Epithelial cell of proximal tubule (primary cell): ENCODE results near the gene CBARP. TPM values are rescaled to one million over a fixed set of nuclear protein-coding genes. Genes with fewer than 3 reads are reported as not detected.

ENCODE experiments used
- DNase-seq: peaks from one replicate; pipeline ENCODE4 v3.0.0-alpha.2; 2011; ENCODE audit warnings: low read depth
- H3K4me3 ChIP-seq: 2 replicates; pipeline ENCODE4 v1.5.1; 2011; ENCODE audit warnings: low read depth, mild to moderate bottlenecking, low read length
- CTCF ChIP-seq: conservative IDR thresholded peaks from 2 replicates; pipeline ENCODE4 v1.5.1; 2012; ENCODE audit warnings: low read depth, mild to moderate bottlenecking, low read length
- total RNA-seq: library from RNA; depleted of rRNA; stranded (reverse); fragments of >200 nt; gene quantifications from 2 replicates; pipeline ENCODE4 v1.2.3, GENCODE V29; 2015

CBARP gene
- total RNA-seq, 1 donor from 2014 or later, result 9.7 TPM

DNA sequence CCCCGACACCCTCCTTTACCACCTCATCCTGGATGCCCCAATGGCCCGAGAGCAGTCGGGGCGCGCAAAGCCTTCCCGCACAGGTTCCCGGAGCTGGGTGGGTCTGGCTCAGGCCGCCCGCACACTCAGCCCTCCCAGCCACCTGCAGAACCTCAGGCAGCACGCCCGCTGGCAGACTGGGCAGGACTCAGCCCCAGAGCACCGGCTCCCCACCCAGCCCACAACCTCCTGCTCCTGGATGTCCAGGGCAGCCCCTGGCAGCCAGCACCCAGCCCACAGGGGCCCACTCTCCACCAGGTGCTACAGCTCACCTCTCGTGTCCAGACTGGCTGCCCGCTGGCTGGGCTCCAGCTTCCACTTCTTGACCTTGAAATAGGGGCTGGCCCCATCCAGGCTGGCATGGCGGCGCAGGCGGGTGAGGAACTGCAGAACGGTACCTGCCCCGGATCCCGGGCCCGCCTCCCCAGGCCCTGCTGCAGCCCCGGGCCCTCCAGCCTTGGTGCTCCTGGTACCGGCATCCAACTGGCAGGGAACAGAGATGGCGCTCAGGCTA lies 4.6 kb downstream of the CBARP start:
- no peak for DNase-seq
- TF ChIP-seq CTCF, result no peak
- H3K4me3 ChIP-seq, result no peak overlapping the region

GRCh38 chr19:1232652-1233072 lies 5.1 kb downstream of the CBARP start:
- no peak for DNase-seq
- TF ChIP-seq CTCF, result no peak
- H3K4me3 ChIP-seq, result no peak overlapping the region

- no peak for TF ChIP-seq CTCF
- no peak for DNase-seq
- H3K4me3 ChIP-seq, result no peak overlapping the region
Observed at GRCh38 chr19:1231729-1232637, 5.8 kb downstream of the CBARP start.

- H3K4me3 ChIP-seq, result no peak overlapping the region
- TF ChIP-seq CTCF, result no peak
- DNase-seq, result no peak
Observed at GRCh38 chr19:1230783-1231489, 6.9 kb downstream of the CBARP start.

DNA sequence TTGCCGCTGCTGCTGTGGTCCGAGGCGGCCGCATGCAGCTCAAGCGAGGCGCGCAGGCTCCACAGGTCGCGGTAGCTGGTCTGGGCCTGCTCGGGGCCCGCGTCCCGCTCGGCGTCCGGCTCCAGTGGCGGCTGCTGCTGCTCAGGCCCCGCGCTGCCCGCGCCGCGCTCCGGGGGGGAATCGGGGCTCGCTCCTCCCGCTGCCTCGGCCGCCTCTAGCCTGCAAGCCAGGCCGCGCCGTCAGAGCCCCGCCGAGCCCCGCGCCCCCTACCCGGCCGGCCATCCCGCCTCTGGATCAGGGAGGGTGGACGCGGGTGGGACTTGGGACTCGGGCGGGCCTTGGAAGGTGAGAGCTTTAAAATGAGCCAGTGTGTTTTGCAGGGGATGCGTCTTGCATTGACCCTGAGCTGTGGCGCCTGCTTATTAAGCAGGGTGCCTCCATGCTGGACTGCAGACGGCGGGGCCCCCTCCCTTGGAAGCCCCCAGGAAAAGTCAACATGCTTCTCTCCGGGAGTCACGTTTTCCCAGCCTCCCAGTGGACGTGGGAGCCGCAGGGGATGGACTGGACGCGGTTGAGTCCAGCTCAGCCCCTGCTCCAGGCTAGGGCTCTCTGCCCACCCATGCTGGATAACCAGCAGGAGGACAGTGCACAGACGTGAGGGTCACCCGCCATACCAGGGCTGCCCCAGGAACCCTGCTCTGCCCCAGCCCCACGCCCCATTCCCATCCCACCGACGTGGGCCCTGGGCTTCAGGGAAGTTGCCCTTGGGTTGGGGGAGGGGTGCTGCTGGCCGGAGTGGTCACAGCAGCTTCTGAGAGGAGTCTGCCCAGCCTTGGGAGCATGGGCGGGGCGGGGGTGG lies 7.7 kb downstream of the CBARP start:
- no peak overlapping the region for H3K4me3 ChIP-seq
- DNase-seq, result no peak
- TF ChIP-seq CTCF, result no peak
